GM12864 (cell line): ENCODE data around the gene ACOT2.
A peak's percentile ranks its signal among the peaks of the same experiment; 100 is the strongest.

ENCODE experiments used
- DNase-seq: peaks from one replicate; pipeline ENCODE4 v3.0.0-alpha.2; 2011; ENCODE audit warnings: low read depth
- H3K4me3 ChIP-seq: 2 replicates; pipeline ENCODE4 v1.5.1; 2011; ENCODE audit warnings: mild to moderate bottlenecking, low read depth, low read length, control low read depth
- CTCF ChIP-seq: IDR thresholded peaks from 2 replicates; pipeline ENCODE4 v1.5.1; 2011; ENCODE audit warnings: low read depth, mild to moderate bottlenecking, moderate library complexity, low read length, control low read depth, inconsistent platforms; ENCODE audit errors: missing control alignments

ACOT2 gene

GRCh38 chr14:73607241-73607640 is 38.2 kb downstream of the ACOT2 start:
- no peak overlapping the region for H3K4me3 ChIP-seq
- TF ChIP-seq CTCF, result no peak
- DNase-seq, result no peak

GRCh38 chr14:73610687-73611086 is 41.7 kb downstream of the ACOT2 start:
- no peak for TF ChIP-seq CTCF
- DNase-seq, result no peak
- no peak overlapping the region for H3K4me3 ChIP-seq

- no peak for TF ChIP-seq CTCF
- peak within 1 kb of the TSS; percentile 53 for H3K4me3 ChIP-seq
- no peak for DNase-seq
Observed at GRCh38 chr14:73612339-73613045, 43.5 kb downstream of the ACOT2 start, which contains the start of gene ACOT6. Gene ACOT6, plus strand, starts transcription at chr14:73612517. Its CDS starts 55 bp downstream, at chr14:73612572.

GRCh38 chr14:73613046-73613383 is 44.0 kb downstream of the ACOT2 start:
- DNase-seq, result no peak
- TF ChIP-seq CTCF, result no peak
- H3K4me3 ChIP-seq, result peak overlapping the region; percentile 53

- DNase-seq, result no peak
- H3K4me3 ChIP-seq, result no peak overlapping the region; the same call in 1 of the 2 replicates
- no peak for TF ChIP-seq CTCF
Observed at GRCh38 chr14:73613419-73613963, 44.5 kb downstream of the ACOT2 start.

- DNase-seq, result no peak
- H3K4me3 ChIP-seq, result no peak overlapping the region
- TF ChIP-seq CTCF, result no peak
Observed at GRCh38 chr14:73616831-73617230, 47.8 kb downstream of the ACOT2 start.

- TF ChIP-seq CTCF, result no peak
- H3K4me3 ChIP-seq, result no peak overlapping the region
Observed at GRCh38 chr14:73619524-73619923, 50.5 kb downstream of the ACOT2 start.

More at GRCh38 chr14:73619524-73619923, 50.5 kb downstream of the ACOT2 start:
- no peak for DNase-seq
